ENCODE measurements around the gene IFITM2. TPM values are rescaled to one million over a fixed set of nuclear protein-coding genes. Genes with fewer than 3 reads are reported as not detected.

IFITM2 gene
- total and polyA plus RNA-seq, 2 of the 13 experiments (the other 11 are each of a cell fraction or from before 2014, with no cell fraction given): 13.8 to 267 TPM

- TF ChIP-seq, protein P1, sequence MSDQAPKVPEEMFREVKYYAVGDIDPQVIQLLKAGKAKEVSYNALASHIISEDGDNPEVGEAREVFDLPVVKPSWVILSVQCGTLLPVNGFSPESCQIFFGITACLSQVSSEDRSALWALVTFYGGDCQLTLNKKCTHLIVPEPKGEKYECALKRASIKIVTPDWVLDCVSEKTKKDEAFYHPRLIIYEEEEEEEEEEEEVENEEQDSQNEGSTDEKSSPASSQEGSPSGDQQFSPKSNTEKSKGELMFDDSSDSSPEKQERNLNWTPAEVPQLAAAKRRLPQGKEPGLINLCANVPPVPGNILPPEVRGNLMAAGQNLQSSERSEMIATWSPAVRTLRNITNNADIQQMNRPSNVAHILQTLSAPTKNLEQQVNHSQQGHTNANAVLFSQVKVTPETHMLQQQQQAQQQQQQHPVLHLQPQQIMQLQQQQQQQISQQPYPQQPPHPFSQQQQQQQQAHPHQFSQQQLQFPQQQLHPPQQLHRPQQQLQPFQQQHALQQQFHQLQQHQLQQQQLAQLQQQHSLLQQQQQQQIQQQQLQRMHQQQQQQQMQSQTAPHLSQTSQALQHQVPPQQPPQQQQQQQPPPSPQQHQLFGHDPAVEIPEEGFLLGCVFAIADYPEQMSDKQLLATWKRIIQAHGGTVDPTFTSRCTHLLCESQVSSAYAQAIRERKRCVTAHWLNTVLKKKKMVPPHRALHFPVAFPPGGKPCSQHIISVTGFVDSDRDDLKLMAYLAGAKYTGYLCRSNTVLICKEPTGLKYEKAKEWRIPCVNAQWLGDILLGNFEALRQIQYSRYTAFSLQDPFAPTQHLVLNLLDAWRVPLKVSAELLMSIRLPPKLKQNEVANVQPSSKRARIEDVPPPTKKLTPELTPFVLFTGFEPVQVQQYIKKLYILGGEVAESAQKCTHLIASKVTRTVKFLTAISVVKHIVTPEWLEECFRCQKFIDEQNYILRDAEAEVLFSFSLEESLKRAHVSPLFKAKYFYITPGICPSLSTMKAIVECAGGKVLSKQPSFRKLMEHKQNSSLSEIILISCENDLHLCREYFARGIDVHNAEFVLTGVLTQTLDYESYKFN (CRISPR knock-in tag; conservative IDR thresholded peaks at IDR 0.05): peak; percentile 75
- TF ChIP-seq ZNF703 (CRISPR knock-in tag; IDR thresholded peaks at IDR 0.05; ENCODE audit: borderline replicate concordance) (no peak), KAT8 (CRISPR knock-in tag; IDR thresholded peaks at IDR 0.05) (peak; percentile 73), GABPA (IDR thresholded peaks at IDR 0.05; ENCODE audit: low read depth, low read length) (no peak), GABPA (CRISPR knock-in tag; IDR thresholded peaks at IDR 0.05; ENCODE audit: low read depth) (peak; percentile 43), SP4 (CRISPR knock-in tag; IDR thresholded peaks at IDR 0.05) (peak; percentile 60), JUN (CRISPR knock-in tag; IDR thresholded peaks at IDR 0.05) (no peak), ZNF841 (CRISPR knock-in tag; IDR thresholded peaks at IDR 0.05; ENCODE audit: borderline replicate concordance) (no peak), ZNF24 (IDR thresholded peaks at IDR 0.05) (no peak), CTCF (CRISPR knock-in tag; IDR thresholded peaks at IDR 0.05) (no peak), ZNF570 (CRISPR knock-in tag; IDR thresholded peaks at IDR 0.05; ENCODE audit: borderline replicate concordance) (no peak), ZNF18 (CRISPR knock-in tag; IDR thresholded peaks at IDR 0.05; ENCODE audit: insufficient replicate concordance) (no peak), GFI1 (CRISPR knock-in tag; IDR thresholded peaks at IDR 0.05; ENCODE audit: borderline replicate concordance) (peak; percentile 83), ZMYM3 (CRISPR knock-in tag; IDR thresholded peaks at IDR 0.05) (no peak), KDM6A (CRISPR knock-in tag; IDR thresholded peaks at IDR 0.05; ENCODE audit: low read depth) (peak; percentile 26), ZBTB7B (CRISPR knock-in tag; IDR thresholded peaks at IDR 0.05) (peak; percentile 42; the same call in 1 of the 2 replicates), SRY (CRISPR knock-in tag; IDR thresholded peaks at IDR 0.05) (no peak)
- TF ChIP-seq, protein P2, sequence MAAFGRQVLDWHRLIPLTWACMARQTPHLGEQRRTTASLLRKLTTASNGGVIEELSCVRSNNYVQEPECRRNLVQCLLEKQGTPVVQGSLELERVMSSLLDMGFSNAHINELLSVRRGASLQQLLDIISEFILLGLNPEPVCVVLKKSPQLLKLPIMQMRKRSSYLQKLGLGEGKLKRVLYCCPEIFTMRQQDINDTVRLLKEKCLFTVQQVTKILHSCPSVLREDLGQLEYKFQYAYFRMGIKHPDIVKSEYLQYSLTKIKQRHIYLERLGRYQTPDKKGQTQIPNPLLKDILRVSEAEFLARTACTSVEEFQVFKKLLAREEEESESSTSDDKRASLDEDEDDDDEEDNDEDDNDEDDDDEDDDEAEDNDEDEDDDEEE (CRISPR knock-in tag; IDR thresholded peaks at IDR 0.05): no peak
- TF ChIP-seq, protein P3, sequence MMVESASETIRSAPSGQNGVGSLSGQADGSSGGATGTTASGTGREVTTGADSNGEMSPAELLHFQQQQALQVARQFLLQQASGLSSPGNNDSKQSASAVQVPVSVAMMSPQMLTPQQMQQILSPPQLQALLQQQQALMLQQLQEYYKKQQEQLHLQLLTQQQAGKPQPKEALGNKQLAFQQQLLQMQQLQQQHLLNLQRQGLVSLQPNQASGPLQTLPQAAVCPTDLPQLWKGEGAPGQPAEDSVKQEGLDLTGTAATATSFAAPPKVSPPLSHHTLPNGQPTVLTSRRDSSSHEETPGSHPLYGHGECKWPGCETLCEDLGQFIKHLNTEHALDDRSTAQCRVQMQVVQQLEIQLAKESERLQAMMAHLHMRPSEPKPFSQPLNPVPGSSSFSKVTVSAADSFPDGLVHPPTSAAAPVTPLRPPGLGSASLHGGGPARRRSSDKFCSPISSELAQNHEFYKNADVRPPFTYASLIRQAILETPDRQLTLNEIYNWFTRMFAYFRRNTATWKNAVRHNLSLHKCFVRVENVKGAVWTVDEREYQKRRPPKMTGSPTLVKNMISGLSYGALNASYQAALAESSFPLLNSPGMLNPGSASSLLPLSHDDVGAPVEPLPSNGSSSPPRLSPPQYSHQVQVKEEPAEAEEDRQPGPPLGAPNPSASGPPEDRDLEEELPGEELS (CRISPR knock-in tag; IDR thresholded peaks at IDR 0.05): peak; percentile 52; the same call in 1 of the 2 replicates
- TF ChIP-seq, protein P4, sequence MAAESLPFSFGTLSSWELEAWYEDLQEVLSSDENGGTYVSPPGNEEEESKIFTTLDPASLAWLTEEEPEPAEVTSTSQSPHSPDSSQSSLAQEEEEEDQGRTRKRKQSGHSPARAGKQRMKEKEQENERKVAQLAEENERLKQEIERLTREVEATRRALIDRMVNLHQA (CRISPR knock-in tag; IDR thresholded peaks at IDR 0.05): no peak
Measured at GRCh38 chr11:353179-353873, 45.7 kb downstream of the IFITM2 start (continued).

Data from HepG2 (cell line).